H1 (cell line): ENCODE measurements around the gene MARK3. TPM values are rescaled to one million over a fixed set of nuclear protein-coding genes. Genes with fewer than 3 reads are reported as not detected.

ENCODE experiments used
- ATF2 ChIP-seq: IDR thresholded peaks from 2 replicates; pipeline ENCODE4 v1.6.1; 2012; ENCODE audit warnings: low read length, inconsistent platforms
- BCL11A ChIP-seq, 2 experiments: IDR thresholded peaks; one replicate each; pipeline ENCODE4 v1.6.1; 2011; ENCODE audit warnings: low read depth in 2 of 2, low read length in 2 of 2, mild to moderate bottlenecking in 2 of 2
- GABPA ChIP-seq: IDR thresholded peaks from 2 replicates; pipeline ENCODE4 v1.6.1; 2011; ENCODE audit warnings: mild to moderate bottlenecking, low read length, moderate library complexity, borderline replicate concordance; ENCODE audit not compliant: insufficient read depth
- RAD21 ChIP-seq, 2 experiments: IDR thresholded peaks in 1 of 2; conservative IDR thresholded peaks in 1 of 2; 2 replicates each; pipeline ENCODE4 v1.6.1; 2011; ENCODE audit warnings: low read depth in 2 of 2, low read length in 2 of 2, improper control_type of control experiment in 1 of 2, inconsistent platforms in 1 of 2, mild to moderate bottlenecking in 1 of 2, moderate library complexity in 1 of 2
- TCF12 ChIP-seq: IDR thresholded peaks from 2 replicates; pipeline ENCODE4 v1.6.1; 2011; ENCODE audit warnings: low read depth, mild to moderate bottlenecking, low read length
- polyA plus RNA-seq, 7 experiments: library from polyadenylated mRNA; depleted of rRNA in 3 of 7; stranded (reverse) in 5 of 7; unstranded in 2 of 7; fragments of >200 nt in 5 of 7; fragments of 200-250 nt in 2 of 7; gene quantifications; 1 replicate in 5 of 7; 2 replicates in 1 of 7; 4 replicates in 1 of 7; pipeline versions ENCODE4 v1.2.1 to v1.2.3, GENCODE V29; 2011 to 2013; ENCODE audit warnings: missing spikeins in 2 of 7, mixed read lengths in 2 of 7
- total RNA-seq: library from RNA; stranded (reverse); fragmentation: NEBNext Ultra II Directional; extraction: Animal tissue kit (Norgen Biotek cat#: 25700); gene quantifications from 2 replicates; pipeline ENCODE4 v1.2.1, GENCODE V29; 2021

Gene MARK3
- total and polyA plus RNA-seq, 2 of the 8 experiments (the other 6 are each of a cell fraction or from before 2014, with no cell fraction given) = 39.4 to 76.9 TPM

GRCh38 chr14:103396463-103396862 is 11.2 kb downstream of the MARK3 start (continued):
- TF ChIP-seq RAD21 (IDR thresholded peaks at IDR 0.05 in 1 of 2, conservative IDR thresholded peaks at IDR 0.05 in 1 of 2; ENCODE audit: low read depth in 2 of 2, low read length in 2 of 2) = no peak
- no peak for TF ChIP-seq TCF12
- TF ChIP-seq GABPA = no peak
- no peak for TF ChIP-seq ATF2
- no peak for TF ChIP-seq BCL11A (IDR thresholded peaks at IDR 0.05; ENCODE audit: low read depth in 2 of 2, low read length in 2 of 2)
